ENCODE data around the gene SEC61B.

Gene SEC61B

DNA sequence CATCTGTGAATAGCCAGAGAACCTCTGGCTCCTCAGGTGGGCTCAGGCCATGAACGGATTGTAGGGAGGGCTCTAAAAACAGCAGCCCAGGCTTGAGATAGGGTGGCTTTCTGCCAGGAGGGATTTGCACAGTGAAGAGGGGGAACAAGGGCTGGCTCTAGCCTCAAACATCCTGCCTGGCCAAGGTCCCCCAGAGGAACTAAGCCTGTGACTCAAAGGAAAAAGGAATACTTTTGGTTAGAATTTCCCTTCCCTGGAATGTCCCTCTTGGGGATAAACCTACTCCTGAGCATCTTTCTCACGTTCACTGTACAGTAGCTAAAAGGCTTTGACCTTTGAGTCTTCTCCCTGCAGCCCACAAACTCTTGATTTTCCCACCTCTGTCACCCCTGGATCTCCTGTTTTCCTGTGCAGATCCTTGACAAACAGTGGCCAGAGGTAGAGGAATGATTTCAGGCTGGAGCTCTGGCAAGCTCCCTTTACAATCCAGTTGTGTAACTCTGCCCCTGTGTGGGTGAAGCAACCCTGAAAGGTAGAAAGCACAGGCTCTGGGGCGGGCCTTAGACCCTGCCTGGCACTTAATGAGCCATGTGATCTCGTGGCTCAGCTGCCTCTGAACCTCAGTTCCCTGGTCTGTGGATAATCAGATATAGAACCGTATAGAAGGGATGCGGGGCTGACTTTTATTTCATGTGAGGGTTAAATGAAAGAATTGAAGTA is 17.4 kb downstream of the SEC61B start:
- peaks cover 0 to 25% of the 10 kb centered on the region in 2 donors for H3K36me3 ChIP-seq (ENCODE audit: control insufficient read depth in 1 of 2, insufficient read depth in 2 of 2, low read length in 2 of 2)
- H3K4me3 ChIP-seq (ENCODE audit: low read depth in 1 of 2, low read length in 2 of 2): no peak overlapping the region
- H3K9me3 ChIP-seq (ENCODE audit: control insufficient read depth in 1 of 2, low read length in 2 of 2): no peaks in the 10 kb centered on the region
- no peaks in the 10 kb centered on the region for H3K27me3 ChIP-seq (ENCODE audit: low read depth, low read length)
- H3K27ac ChIP-seq (ENCODE audit: low read length): no peak overlapping the region
- H3K4me1 ChIP-seq (ENCODE audit: control insufficient read depth in 1 of 2, insufficient read depth in 2 of 2, low read length in 2 of 2): no peaks in the 10 kb centered on the region

DNA sequence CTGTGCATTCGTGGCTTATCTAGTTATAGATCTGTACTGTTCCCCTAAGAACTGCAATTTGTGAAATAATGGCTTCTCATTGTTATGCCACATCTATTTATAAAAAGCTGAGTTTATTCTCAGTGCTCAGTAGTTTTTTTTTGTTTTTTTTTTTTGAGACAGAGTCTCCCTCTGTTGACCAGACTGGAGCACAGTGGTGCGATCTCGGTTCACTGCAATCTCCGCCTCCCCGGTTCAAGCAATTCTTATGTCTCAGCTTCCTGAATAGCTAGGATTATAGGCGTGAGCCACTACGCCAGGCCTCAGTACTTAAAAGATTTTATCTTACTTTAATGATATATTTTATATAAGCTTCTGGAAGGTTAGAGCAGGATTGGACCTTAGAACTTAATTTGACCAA is 19.0 kb downstream of the SEC61B start:
- Histone ChIP-seq H3K9me3 (ENCODE audit: control insufficient read depth in 1 of 2, low read length in 2 of 2) (no peaks in the 10 kb centered on the region), H3K36me3 (ENCODE audit: control insufficient read depth in 1 of 2, insufficient read depth in 2 of 2, low read length in 2 of 2) (peaks cover 0 to 25% of the 10 kb centered on the region in 2 donors), H3K4me1 (ENCODE audit: control insufficient read depth in 1 of 2, insufficient read depth in 2 of 2, low read length in 2 of 2) (no peaks in the 10 kb centered on the region), H3K4me3 (ENCODE audit: low read depth in 1 of 2, low read length in 2 of 2) (no peak overlapping the region), H3K27ac (ENCODE audit: low read length) (no peak overlapping the region), H3K27me3 (ENCODE audit: low read depth, low read length) (no peaks in the 10 kb centered on the region)

DNA sequence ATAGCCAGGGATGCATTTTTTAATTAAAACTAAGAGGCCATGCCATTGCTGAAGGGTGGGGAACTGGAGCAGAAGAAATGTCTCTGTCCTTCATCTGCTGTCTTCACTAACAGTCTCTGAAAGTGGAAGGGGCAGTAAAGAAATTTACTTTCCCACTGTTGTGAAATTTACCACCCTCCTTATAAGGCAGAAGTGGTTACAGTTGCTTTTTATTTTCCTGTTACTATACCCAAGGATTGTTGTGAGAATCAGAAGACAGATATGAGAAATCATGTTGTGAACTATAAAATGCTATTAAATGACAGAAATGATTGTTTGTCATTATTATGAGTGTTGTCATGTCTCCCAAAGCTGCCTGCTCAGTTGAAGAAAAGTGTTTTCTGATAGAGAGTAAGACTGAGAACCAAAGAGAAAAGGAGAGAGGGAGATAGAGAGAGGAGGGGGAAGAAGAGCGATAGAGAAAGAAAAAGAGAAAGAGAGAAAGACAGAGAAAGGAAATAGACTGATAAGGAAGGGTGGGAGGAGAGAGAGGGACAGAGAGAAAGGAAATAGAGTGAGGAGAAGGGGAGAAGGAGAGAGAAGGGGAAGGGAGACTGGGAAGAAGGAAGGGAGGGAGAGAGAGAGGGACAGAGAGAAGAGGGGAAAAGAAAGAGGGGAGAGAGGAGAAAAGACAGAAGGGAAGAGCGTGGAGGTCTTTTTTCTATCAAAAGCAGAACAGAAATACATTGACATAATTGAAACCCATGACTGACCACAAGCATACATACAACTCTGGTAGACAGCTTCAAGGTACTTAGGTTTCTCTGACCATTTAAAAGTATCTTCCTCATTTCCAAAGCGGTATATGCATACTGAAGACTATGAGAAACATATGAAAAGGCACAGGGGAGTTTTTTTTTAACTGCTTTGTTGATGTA is 22.5 kb downstream of the SEC61B start:
- Histone ChIP-seq H3K36me3 (ENCODE audit: control insufficient read depth in 1 of 2, insufficient read depth in 2 of 2, low read length in 2 of 2) (peaks cover 0 to 7% of the 10 kb centered on the region in 2 donors), H3K27me3 (ENCODE audit: low read depth, low read length) (no peaks in the 10 kb centered on the region), H3K27ac (ENCODE audit: low read length) (no peak overlapping the region), H3K9me3 (ENCODE audit: control insufficient read depth in 1 of 2, low read length in 2 of 2) (no peaks in the 10 kb centered on the region), H3K4me3 (ENCODE audit: low read depth in 1 of 2, low read length in 2 of 2) (no peak overlapping the region), H3K4me1 (ENCODE audit: control insufficient read depth in 1 of 2, insufficient read depth in 2 of 2, low read length in 2 of 2) (no peaks in the 10 kb centered on the region)

DNA sequence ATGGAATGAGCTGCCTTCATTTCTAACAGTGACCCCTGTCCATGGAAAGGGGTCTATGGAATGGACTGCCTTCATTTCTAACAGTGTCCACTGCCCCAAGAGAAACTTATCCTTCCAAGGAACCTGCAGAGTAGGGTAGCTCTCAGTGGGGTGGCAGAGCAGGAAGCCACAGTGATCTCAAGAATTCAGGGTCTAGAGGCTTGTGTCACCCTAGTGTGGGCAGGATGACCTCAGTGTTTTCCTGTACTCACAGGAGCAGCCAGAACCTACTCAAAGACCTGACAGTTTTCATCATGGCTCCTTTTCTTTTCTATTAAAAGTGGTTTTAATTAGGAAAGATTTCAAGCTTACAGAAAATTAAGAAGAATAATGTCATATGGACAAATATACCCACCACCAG is 27.5 kb downstream of the SEC61B start:
- H3K36me3 ChIP-seq (ENCODE audit: control insufficient read depth in 1 of 2, insufficient read depth in 2 of 2, low read length in 2 of 2): no peaks in the 10 kb centered on the region
- no peaks in the 10 kb centered on the region for H3K4me1 ChIP-seq (ENCODE audit: control insufficient read depth in 1 of 2, insufficient read depth in 2 of 2, low read length in 2 of 2)
- no peaks in the 10 kb centered on the region for H3K9me3 ChIP-seq (ENCODE audit: control insufficient read depth in 1 of 2, low read length in 2 of 2)
- no peak overlapping the region for H3K27ac ChIP-seq (ENCODE audit: low read length)
- no peaks in the 10 kb centered on the region for H3K27me3 ChIP-seq (ENCODE audit: low read depth, low read length)
- no peak overlapping the region for H3K4me3 ChIP-seq (ENCODE audit: low read depth in 1 of 2, low read length in 2 of 2)

DNA sequence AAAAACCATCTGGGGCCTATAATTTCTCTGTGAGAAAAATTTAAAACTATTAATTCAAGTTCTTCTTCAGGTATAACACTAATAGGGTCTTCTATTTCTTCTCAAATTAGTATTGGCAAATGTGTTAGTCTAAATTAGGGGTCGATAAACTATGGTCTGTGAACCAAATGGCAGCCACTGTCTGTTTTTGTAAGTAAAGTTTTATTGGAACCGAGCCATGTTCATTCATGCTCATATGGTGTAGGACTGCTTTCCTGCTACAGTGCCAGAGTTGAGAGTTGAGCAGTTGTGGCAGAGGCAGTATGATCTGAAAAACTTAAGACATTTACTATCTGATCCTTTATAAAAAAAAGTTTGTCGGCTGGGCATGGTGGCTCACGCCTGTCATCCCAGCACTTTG is 29.1 kb downstream of the SEC61B start:
- H3K4me3 ChIP-seq (ENCODE audit: low read depth in 1 of 2, low read length in 2 of 2): no peak overlapping the region
- no peaks in the 10 kb centered on the region for H3K27me3 ChIP-seq (ENCODE audit: low read depth, low read length)
- H3K36me3 ChIP-seq (ENCODE audit: control insufficient read depth in 1 of 2, insufficient read depth in 2 of 2, low read length in 2 of 2): no peaks in the 10 kb centered on the region
- no peaks in the 10 kb centered on the region for H3K9me3 ChIP-seq (ENCODE audit: control insufficient read depth in 1 of 2, low read length in 2 of 2)
- no peak overlapping the region for H3K27ac ChIP-seq (ENCODE audit: low read length)
- H3K4me1 ChIP-seq (ENCODE audit: control insufficient read depth in 1 of 2, insufficient read depth in 2 of 2, low read length in 2 of 2): no peaks in the 10 kb centered on the region

DNA sequence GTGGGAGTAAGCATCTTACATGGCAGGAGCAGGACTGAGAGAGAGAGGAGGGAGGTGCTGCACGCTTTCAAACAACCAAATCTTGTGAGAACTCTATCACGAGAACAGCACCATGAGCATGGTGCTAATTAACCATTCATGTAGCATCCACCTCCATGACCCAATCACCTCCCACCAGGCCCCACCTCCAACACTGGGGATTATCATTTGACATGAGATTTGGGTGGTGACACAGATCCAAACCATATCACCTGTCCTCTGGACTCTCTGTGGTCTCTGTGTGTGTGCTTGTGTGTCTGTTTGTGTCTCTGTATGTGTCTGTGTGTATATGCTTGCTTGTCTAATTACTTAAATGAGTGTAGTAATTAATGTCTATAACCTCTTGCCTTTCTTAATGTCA is 31.1 kb downstream of the SEC61B start:
- no peaks in the 10 kb centered on the region for H3K27me3 ChIP-seq (ENCODE audit: low read depth, low read length)
- H3K4me3 ChIP-seq (ENCODE audit: low read depth in 1 of 2, low read length in 2 of 2): no peak overlapping the region
- H3K4me1 ChIP-seq (ENCODE audit: control insufficient read depth in 1 of 2, insufficient read depth in 2 of 2, low read length in 2 of 2): no peaks in the 10 kb centered on the region
- H3K36me3 ChIP-seq (ENCODE audit: control insufficient read depth in 1 of 2, insufficient read depth in 2 of 2, low read length in 2 of 2): no peaks in the 10 kb centered on the region
- H3K9me3 ChIP-seq (ENCODE audit: control insufficient read depth in 1 of 2, low read length in 2 of 2): no peaks in the 10 kb centered on the region
- H3K27ac ChIP-seq (ENCODE audit: low read length): no peak overlapping the region

DNA sequence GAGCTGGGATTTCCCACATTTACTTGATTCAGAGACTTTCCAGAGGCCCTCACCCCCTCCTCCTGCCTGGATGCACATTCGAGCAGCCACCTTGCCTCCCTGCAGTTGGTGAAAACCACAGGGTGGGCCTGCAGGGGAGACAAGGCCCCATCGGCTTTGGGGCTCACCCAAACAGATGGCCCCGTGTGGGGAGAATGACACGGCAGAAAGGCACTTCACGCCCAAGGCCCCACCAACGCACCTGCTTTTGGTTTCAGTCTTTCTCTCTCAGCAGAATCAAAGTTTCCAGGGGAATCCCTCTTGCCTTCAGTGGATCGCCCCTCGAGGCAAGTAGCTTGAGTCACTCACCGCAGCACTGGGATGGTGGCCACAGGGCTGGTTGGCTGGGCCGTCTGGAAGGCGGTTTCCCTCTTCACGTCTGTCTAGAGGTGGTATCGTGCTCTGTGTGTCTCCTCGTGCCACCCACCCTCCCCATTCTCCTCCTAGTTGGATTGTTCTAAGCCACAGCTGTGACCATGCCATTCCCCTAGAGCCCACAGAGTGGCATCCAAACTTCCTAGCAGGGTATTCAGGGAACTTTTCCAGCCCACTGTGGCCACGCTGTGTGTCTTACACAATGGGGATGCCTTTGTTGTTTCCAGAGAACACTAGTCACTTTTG is 31.8 kb downstream of the SEC61B start:
- Histone ChIP-seq H3K36me3 (ENCODE audit: control insufficient read depth in 1 of 2, insufficient read depth in 2 of 2, low read length in 2 of 2) (no peaks in the 10 kb centered on the region), H3K9me3 (ENCODE audit: control insufficient read depth in 1 of 2, low read length in 2 of 2) (no peaks in the 10 kb centered on the region), H3K4me1 (ENCODE audit: control insufficient read depth in 1 of 2, insufficient read depth in 2 of 2, low read length in 2 of 2) (peaks cover 0 to under 1% of the 10 kb centered on the region in 2 donors), H3K27me3 (ENCODE audit: low read depth, low read length) (no peaks in the 10 kb centered on the region), H3K4me3 (ENCODE audit: low read depth in 1 of 2, low read length in 2 of 2) (no peak overlapping the region), H3K27ac (ENCODE audit: low read length) (no peak overlapping the region)

DNA sequence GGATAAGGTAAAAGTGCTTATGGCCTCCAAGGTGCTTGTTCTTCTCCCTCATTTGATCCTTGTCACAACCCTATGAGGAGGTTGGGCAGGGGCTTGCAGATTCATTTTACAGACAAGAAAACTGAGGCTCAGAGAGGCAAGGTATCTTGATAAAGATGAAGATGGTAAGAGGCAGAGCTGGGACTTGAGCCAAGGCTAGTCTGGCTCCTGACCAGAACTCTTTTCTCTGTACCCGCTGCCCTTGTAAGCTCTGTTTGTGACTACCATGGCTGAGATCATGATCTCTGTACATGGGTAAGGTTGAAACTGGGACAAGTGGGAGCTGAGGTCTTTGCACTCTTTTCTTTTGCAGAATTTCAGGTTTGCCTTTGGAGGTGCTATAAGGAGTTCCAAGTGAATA is 33.6 kb downstream of the SEC61B start:
- Histone ChIP-seq H3K9me3 (ENCODE audit: control insufficient read depth in 1 of 2, low read length in 2 of 2) (no peaks in the 10 kb centered on the region), H3K4me1 (ENCODE audit: control insufficient read depth in 1 of 2, insufficient read depth in 2 of 2, low read length in 2 of 2) (peaks cover 0 to 14% of the 10 kb centered on the region in 2 donors), H3K4me3 (ENCODE audit: low read depth in 1 of 2, low read length in 2 of 2) (no peak overlapping the region), H3K27ac (ENCODE audit: low read length) (no peak overlapping the region), H3K27me3 (ENCODE audit: low read depth, low read length) (no peaks in the 10 kb centered on the region), H3K36me3 (ENCODE audit: control insufficient read depth in 1 of 2, insufficient read depth in 2 of 2, low read length in 2 of 2) (no peaks in the 10 kb centered on the region)

DNA sequence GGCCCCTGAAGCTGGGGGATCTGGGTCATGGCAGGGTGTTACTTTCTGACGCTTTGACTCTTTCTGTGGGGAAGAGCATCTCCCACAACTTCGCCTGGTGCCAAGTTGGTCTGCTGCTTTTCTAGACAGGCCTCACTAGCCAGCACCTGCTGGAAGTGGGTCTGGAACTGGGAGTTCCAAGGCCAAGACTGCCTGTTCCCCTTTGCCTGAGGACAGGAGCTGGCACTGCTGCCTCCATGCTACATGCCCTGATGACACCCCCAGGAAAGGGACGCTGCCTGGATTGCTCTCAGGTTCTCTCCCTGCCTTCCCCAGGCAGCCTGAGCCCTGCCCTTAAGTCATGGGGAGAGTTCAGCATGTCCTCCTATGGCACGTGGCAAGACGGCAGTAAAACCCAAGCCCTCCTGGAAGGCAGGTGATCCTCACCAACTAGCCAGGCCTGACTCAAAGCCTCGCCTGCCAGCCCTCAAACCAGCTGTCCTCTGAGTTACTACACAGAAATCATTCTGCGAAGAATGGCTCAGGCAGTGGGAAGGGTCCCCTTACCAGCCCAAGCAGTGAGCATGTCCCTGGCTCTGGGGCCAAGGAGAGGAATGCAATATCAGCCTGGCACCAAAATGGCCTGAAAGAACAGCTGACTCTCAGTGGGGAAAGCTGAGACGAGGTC is 35.8 kb downstream of the SEC61B start:
- no peaks in the 10 kb centered on the region for H3K27me3 ChIP-seq (ENCODE audit: low read depth, low read length)
- peaks cover 0 to 14% of the 10 kb centered on the region in 2 donors for H3K4me1 ChIP-seq (ENCODE audit: control insufficient read depth in 1 of 2, insufficient read depth in 2 of 2, low read length in 2 of 2)
- no peaks in the 10 kb centered on the region for H3K36me3 ChIP-seq (ENCODE audit: control insufficient read depth in 1 of 2, insufficient read depth in 2 of 2, low read length in 2 of 2)
- H3K27ac ChIP-seq (ENCODE audit: low read length): no peak overlapping the region
- H3K9me3 ChIP-seq (ENCODE audit: control insufficient read depth in 1 of 2, low read length in 2 of 2): no peaks in the 10 kb centered on the region
- no peak overlapping the region for H3K4me3 ChIP-seq (ENCODE audit: low read depth in 1 of 2, low read length in 2 of 2)

DNA sequence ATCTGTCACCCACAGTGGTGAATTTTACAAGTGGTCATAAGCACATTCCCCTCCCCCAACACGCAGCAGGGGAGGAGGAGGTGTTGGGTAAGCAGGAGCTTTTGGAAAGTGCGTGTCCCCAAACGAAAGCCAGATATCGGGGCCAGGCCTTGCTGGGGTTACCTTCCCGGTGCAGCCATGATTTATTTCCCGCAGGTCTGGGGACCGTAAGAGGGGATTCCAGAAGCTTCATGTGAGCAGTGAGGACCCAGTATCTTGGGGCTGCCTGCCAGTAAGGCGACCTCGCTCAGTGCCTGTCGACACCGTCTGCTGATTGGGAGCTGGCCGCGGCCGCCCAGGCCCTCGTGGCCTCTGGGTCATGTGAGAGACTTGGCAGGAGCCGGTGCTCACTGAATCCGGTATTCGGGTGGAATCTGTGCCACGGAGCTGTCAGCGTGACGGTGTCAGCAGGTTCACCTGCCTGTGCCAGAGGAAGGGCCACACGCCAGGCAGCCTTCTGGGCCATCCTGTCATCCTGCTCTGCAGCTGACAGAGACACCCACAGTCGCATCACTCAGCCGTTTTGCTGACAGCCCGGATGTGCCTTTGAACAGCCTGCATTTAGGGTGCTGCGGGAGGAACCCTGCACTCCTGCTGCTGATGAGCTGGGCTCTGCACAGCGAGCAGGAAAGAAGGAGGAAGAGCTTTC is 37.3 kb downstream of the SEC61B start:
- no peaks in the 10 kb centered on the region for H3K36me3 ChIP-seq (ENCODE audit: control insufficient read depth in 1 of 2, insufficient read depth in 2 of 2, low read length in 2 of 2)
- no peaks in the 10 kb centered on the region for H3K9me3 ChIP-seq (ENCODE audit: control insufficient read depth in 1 of 2, low read length in 2 of 2)
- H3K27ac ChIP-seq (ENCODE audit: low read length): peak overlapping the region; percentile 30
- H3K4me1 ChIP-seq (ENCODE audit: control insufficient read depth in 1 of 2, insufficient read depth in 2 of 2, low read length in 2 of 2): peaks cover 0 to 14% of the 10 kb centered on the region in 2 donors
- peak overlapping the region; percentile 62 for H3K4me3 ChIP-seq (ENCODE audit: low read depth in 1 of 2, low read length in 2 of 2)
- H3K27me3 ChIP-seq (ENCODE audit: low read depth, low read length): no peaks in the 10 kb centered on the region
